ENCODE measurements around the gene EIF2B1. TPM values are rescaled to one million over a fixed set of nuclear protein-coding genes. Genes with fewer than 3 reads are reported as not detected.
"Not testable (repeated sequence)": the region's sequence is repeated elsewhere in the genome, so short reads cannot be mapped to it uniquely, and the experiment has no call there.

The EIF2B1 gene
- total RNA-seq, 1 donor from 2014 or later = 72.2 TPM

DNA sequence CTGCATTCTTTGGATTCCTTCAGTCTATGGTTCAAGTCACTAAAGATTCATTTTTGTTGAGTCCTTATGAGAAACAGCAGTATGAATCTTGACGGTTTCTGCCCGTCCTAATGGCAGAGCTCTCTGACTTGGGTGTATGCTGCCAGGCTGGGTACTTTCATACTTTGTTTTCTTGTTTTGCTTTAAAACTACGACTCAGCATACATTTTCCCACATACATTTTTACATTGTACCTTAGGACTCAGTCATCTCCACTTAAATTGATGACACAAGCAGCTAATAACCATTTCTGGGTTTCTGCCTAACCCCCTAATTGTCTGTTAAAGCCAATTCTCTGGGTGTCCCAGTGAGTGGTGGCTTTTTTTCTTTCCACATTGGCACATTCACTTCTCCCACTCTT, 36.4 kb downstream of the EIF2B1 start:
- no peak overlapping the region for H3K27ac ChIP-seq
- intact Hi-C loops (cut with DNase I) = no loop called here
- peaks cover 0 to 4% of the 10 kb centered on the region in 2 donors for H3K4me1 ChIP-seq
- no peaks in the 10 kb centered on the region for H3K9me3 ChIP-seq
- TF ChIP-seq, protein P1, sequence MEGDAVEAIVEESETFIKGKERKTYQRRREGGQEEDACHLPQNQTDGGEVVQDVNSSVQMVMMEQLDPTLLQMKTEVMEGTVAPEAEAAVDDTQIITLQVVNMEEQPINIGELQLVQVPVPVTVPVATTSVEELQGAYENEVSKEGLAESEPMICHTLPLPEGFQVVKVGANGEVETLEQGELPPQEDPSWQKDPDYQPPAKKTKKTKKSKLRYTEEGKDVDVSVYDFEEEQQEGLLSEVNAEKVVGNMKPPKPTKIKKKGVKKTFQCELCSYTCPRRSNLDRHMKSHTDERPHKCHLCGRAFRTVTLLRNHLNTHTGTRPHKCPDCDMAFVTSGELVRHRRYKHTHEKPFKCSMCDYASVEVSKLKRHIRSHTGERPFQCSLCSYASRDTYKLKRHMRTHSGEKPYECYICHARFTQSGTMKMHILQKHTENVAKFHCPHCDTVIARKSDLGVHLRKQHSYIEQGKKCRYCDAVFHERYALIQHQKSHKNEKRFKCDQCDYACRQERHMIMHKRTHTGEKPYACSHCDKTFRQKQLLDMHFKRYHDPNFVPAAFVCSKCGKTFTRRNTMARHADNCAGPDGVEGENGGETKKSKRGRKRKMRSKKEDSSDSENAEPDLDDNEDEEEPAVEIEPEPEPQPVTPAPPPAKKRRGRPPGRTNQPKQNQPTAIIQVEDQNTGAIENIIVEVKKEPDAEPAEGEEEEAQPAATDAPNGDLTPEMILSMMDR (IDR thresholded peaks at IDR 0.05) = no peak
- H3K27me3 ChIP-seq = no peaks in the 10 kb centered on the region
- DNase-seq (ENCODE audit: low spot score in 2 of 2) = no peak
- peaks cover 61 to 68% of the 10 kb centered on the region in 2 donors for H3K36me3 ChIP-seq
- H3K4me3 ChIP-seq = no peak overlapping the region

DNA sequence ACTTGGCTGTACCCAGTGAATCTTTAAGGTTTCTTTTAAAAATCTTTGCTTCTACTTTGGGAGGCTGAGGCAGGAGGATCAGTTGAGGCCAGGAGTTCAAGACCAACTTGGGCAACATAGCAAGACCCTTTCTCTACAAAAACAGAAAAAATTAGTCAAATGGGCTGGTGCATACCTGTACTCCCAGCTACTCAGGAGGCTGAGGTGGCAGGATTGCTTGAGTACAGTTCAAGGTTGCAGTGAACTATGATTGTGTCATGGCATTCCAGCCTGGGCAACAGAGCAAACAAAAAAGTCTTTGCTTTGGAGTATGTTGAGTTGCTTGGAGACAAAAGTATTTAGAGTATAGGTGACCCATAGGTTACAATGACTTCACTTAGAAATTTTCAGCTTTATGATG, 37.8 kb downstream of the EIF2B1 start:
- no peaks in the 10 kb centered on the region for H3K9me3 ChIP-seq
- TF ChIP-seq, protein P1 (IDR thresholded peaks at IDR 0.05) = no peak
- peaks cover 74 to 81% of the 10 kb centered on the region in 2 donors for H3K36me3 ChIP-seq
- H3K27ac ChIP-seq = no peak overlapping the region
- H3K4me3 ChIP-seq = no peak overlapping the region
- no peaks in the 10 kb centered on the region for H3K27me3 ChIP-seq
- intact Hi-C loops (cut with DNase I) = no loop called here
- H3K4me1 ChIP-seq = peaks cover 2 to 3% of the 10 kb centered on the region in 2 donors
- no peak for DNase-seq (ENCODE audit: low spot score in 2 of 2)

DNA sequence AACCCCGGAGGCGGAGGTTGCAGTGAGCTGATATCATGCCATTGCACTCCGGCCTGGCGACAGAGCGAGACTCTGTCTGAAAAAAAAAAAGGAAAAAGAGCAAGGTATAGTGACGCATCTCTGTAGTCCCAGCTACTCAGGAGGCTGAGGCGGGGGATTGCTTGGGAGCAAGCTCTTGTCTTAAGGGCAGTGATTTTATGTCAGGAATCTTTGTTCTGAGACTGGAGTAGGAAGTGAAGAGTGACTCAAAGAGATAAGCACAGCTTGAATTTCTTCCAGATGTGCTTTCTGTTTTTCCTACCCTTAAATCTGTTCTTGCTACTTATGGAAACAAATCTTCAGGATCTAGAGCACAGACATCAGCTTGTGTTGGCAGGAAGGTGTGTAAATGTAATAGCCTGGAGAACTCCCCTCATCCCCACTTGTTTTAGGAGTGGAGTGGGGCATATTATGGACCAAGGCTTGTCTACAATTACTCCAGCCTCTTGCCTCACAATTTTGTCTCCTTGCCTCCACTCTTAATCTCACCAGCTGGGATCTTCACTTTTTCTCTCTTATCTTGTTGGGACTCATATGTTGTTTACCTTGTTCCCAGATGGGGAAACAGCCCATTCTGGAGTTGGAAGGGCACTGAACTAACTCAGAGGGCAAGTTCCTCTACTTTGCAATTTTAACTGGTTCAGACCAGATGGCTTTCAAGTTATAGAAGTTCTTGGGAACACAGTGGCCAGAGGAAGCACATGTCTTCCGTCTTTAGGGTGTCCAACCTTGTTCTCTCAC, 41.6 kb downstream of the EIF2B1 start:
- Histone ChIP-seq H3K4me1 (peaks cover 3 to 27% of the 10 kb centered on the region in 2 donors), H3K27ac (no peak overlapping the region), H3K4me3 (no peak overlapping the region), H3K27me3 (no peaks in the 10 kb centered on the region), H3K9me3 (no peaks in the 10 kb centered on the region), H3K36me3 (peaks cover 85 to 95% of the 10 kb centered on the region in 2 donors)
- intact Hi-C loops (cut with DNase I) = no loop called here
- TF ChIP-seq, protein P1 (IDR thresholded peaks at IDR 0.05) = no peak
- DNase-seq (ENCODE audit: low spot score in 2 of 2) = peak in 1 of 2 donors; percentile 37

DNA sequence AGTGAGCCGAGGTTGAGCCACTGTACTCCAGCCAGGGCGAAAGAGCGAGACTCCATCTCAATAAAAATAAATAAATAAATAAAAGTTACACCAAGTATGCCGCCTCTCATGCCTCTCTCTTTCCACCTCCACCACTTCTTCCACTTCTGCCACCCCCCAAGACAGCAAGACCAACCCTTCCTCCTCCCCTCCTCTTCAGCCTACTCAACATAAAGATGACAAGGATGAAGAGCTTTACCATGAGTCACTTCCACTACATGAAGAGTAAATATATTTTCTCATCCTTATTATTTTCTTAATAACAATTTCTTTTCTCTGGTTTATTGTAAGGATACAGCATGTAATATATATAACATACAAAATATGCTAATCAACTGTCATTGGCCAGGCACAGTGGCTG, 52.7 kb downstream of the EIF2B1 start:
- Histone ChIP-seq H3K4me1 (peaks cover 15 to 16% of the 10 kb centered on the region in 2 donors), H3K9me3 (no peaks in the 10 kb centered on the region), H3K27ac (no peak overlapping the region), H3K36me3 (no peaks in the 10 kb centered on the region), H3K27me3 (no peaks in the 10 kb centered on the region), H3K4me3 (no peak overlapping the region)
- intact Hi-C loops (cut with DNase I) = loop anchor here (5.0 kb wide), 3 partner anchors 48 to 148 kb away; partner anchors contain the start of genes RILPL1 and SNRNP35
- TF ChIP-seq, protein P1 (IDR thresholded peaks at IDR 0.05) = no peak
- no peak for DNase-seq (ENCODE audit: low spot score in 2 of 2)

DNA sequence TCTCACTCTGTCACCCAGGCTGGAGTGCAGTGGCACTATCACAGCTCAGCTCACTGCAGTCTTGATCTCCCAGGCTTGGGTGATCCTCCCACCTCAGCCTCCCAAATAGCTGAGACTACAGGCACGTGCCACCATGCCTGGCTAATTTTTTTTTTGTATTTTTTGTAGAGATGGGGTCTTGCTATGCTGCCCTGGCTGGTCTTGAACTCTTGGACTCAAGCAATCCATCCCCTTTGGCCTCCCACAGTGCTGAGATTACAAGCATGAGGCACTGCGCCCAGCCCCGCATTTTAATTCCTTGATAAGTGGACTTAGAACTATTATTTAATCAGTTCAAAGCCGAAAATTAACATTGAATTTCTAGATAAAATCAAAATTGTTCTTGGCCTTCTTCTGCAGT, 54.7 kb downstream of the EIF2B1 start:
- H3K9me3 ChIP-seq; H3K27me3 ChIP-seq; H3K4me3 ChIP-seq; H3K36me3 ChIP-seq; intact Hi-C loops (cut with DNase I); DNase-seq (ENCODE audit: low spot score in 2 of 2); H3K27ac ChIP-seq: not testable (repeated sequence)
- peaks cover 5 to 13% of the 10 kb centered on the region in 2 donors for H3K4me1 ChIP-seq

DNA sequence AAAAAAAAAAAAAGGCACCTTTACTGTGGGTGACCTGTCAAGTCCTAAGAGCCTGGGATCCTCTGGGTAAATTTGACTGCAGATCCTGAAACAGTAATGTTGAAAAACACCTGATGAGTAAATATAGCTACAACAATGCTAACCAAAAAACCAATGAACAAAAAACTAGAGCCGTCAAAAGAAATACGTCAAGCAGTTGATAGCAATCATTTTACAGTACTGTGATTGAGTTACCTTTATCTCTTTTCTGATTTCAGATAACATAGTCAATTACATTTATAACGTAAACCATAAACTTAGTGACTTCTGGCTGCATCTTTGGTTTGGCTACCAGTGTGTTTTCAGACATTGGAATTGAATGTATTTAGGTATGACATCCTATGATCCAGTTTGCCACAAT, 55.2 kb downstream of the EIF2B1 start:
- Histone ChIP-seq H3K36me3 (no peaks in the 10 kb centered on the region), H3K27ac (no peak overlapping the region), H3K4me3 (no peak overlapping the region), H3K27me3 (no peaks in the 10 kb centered on the region), H3K9me3 (no peaks in the 10 kb centered on the region), H3K4me1 (peaks cover 3 to 10% of the 10 kb centered on the region in 2 donors)
- intact Hi-C loops (cut with DNase I) = no loop called here
- TF ChIP-seq, protein P1 (IDR thresholded peaks at IDR 0.05) = no peak
- DNase-seq (ENCODE audit: low spot score in 2 of 2) = no peak
